ENCODE measurements around the gene ANO1.

GRCh38 chr11:70210530-70210929 lies 132.4 kb downstream of the ANO1 start:
- TF ChIP-seq CHD2 (IDR thresholded peaks at IDR 0.05; ENCODE audit: low read length, partially characterized antibody) (no peak), CTCF (IDR thresholded peaks at IDR 0.05) (no peak), EP300 (IDR thresholded peaks at IDR 0.05; ENCODE audit: borderline replicate concordance in 1 of 2, low read depth in 1 of 2, low read length in 1 of 2) (no peak), PBX3 (IDR thresholded peaks at IDR 0.05) (no peak), POLR2AphosphoS5 (IDR thresholded peaks at IDR 0.05; ENCODE audit: low read depth, low read length) (no peak), SIN3A (IDR thresholded peaks at IDR 0.05; ENCODE audit: borderline replicate concordance, low read depth, low read length) (no peak), JUND (IDR thresholded peaks at IDR 0.05) (no peak), FOXM1 (IDR thresholded peaks at IDR 0.05; ENCODE audit: low read depth) (no peak), TEAD4 (IDR thresholded peaks at IDR 0.05; ENCODE audit: borderline replicate concordance, insufficient read depth) (no peak), REST (IDR thresholded peaks at IDR 0.05; ENCODE audit: low read depth, low read length) (no peak)
